Measurements from ENCODE around the gene COP1. TPM values are rescaled to one million over a fixed set of nuclear protein-coding genes. Genes with fewer than 3 reads are reported as not detected.
A peak's percentile ranks its signal among the peaks of the same experiment; 100 is the strongest.

Gene COP1
- total RNA-seq, 1 experiment from 2014 or later: 35.8 TPM

- DNase-seq (ENCODE audit: low spot score): peak; percentile 77
- H3K27ac ChIP-seq (ENCODE audit: low read depth, low read length, poor library complexity, severe bottlenecking): no peak overlapping the region
- H3K27me3 ChIP-seq (replicated peaks; ENCODE audit: insufficient read depth, low read depth, low read length, poor library complexity): no peaks in the 10 kb centered on the region
- intact Hi-C loops (cut with micrococcal nuclease; ENCODE audit: unreplicated experiment): loop anchor here (2.0 to 10.0 kb wide), 4 partner anchors 179 to 919 kb away; partner anchors contain the start of gene TNR
- no peak overlapping the region for H3K4me3 ChIP-seq (ENCODE audit: low read depth, low read length, poor library complexity, severe bottlenecking)
- ChIA-PET CTCF (no interaction called here), POLR2A (ENCODE audit: low non-redundant PET) (no interaction called here)
- TF ChIP-seq CTCF (conservative IDR thresholded peaks at IDR 0.05; ENCODE audit: low read depth, low read length) (peak; percentile 77), EZH2 (IDR thresholded peaks at IDR 0.05; ENCODE audit: borderline replicate concordance, low read depth, low read length, poor library complexity, severe bottlenecking) (no peak)
- H3K4me1 ChIP-seq (ENCODE audit: insufficient read depth, low read length, poor library complexity, severe bottlenecking): no peaks in the 10 kb centered on the region
- peaks cover 12% of the 10 kb centered on the region for H3K9me3 ChIP-seq (ENCODE audit: low read depth, low read length, poor library complexity, severe bottlenecking)
- no peaks in the 10 kb centered on the region for H3K36me3 ChIP-seq (ENCODE audit: insufficient read depth, low read length, poor library complexity, severe bottlenecking)
- BruUV-seq (replicated peaks): no TSS peak
Observed at GRCh38 chr1:176073524-176074157, 133.4 kb downstream of the COP1 start.

GRCh38 chr1:176068901-176069300 is 138.2 kb downstream of the COP1 start:
- ChIA-PET CTCF (no interaction called here), POLR2A (ENCODE audit: low non-redundant PET) (no interaction called here)
- BruUV-seq (replicated peaks): no TSS peak
- H3K9me3 ChIP-seq (ENCODE audit: low read depth, low read length, poor library complexity, severe bottlenecking): no peaks in the 10 kb centered on the region
- no peaks in the 10 kb centered on the region for H3K36me3 ChIP-seq (ENCODE audit: insufficient read depth, low read length, poor library complexity, severe bottlenecking)
- no peak overlapping the region for H3K4me3 ChIP-seq (ENCODE audit: low read depth, low read length, poor library complexity, severe bottlenecking)
- no peak for DNase-seq (ENCODE audit: low spot score)
- H3K27me3 ChIP-seq (replicated peaks; ENCODE audit: insufficient read depth, low read depth, low read length, poor library complexity): no peaks in the 10 kb centered on the region
- no peak for TF ChIP-seq CTCF (conservative IDR thresholded peaks at IDR 0.05; ENCODE audit: low read depth, low read length)
- TF ChIP-seq EZH2 (IDR thresholded peaks at IDR 0.05; ENCODE audit: borderline replicate concordance, low read depth, low read length, poor library complexity, severe bottlenecking): no peak
- intact Hi-C loops (cut with micrococcal nuclease; ENCODE audit: unreplicated experiment): loop anchor here (10.0 kb wide), 1 partner anchor 136 kb away; the partner anchor contains the start of gene COP1
- no peak overlapping the region for H3K27ac ChIP-seq (ENCODE audit: low read depth, low read length, poor library complexity, severe bottlenecking)
- H3K4me1 ChIP-seq (ENCODE audit: insufficient read depth, low read length, poor library complexity, severe bottlenecking): no peaks in the 10 kb centered on the region

GRCh38 chr1:176068256-176068655 is 138.8 kb downstream of the COP1 start:
- CTCF ChIA-PET: no interaction called here
- POLR2A ChIA-PET (ENCODE audit: low non-redundant PET): no interaction called here
- H3K36me3 ChIP-seq (ENCODE audit: insufficient read depth, low read length, poor library complexity, severe bottlenecking): no peaks in the 10 kb centered on the region
- no peak for DNase-seq (ENCODE audit: low spot score)
- no peaks in the 10 kb centered on the region for H3K27me3 ChIP-seq (replicated peaks; ENCODE audit: insufficient read depth, low read depth, low read length, poor library complexity)
- no peak overlapping the region for H3K4me3 ChIP-seq (ENCODE audit: low read depth, low read length, poor library complexity, severe bottlenecking)
- no peaks in the 10 kb centered on the region for H3K9me3 ChIP-seq (ENCODE audit: low read depth, low read length, poor library complexity, severe bottlenecking)
- no peak overlapping the region for H3K27ac ChIP-seq (ENCODE audit: low read depth, low read length, poor library complexity, severe bottlenecking)
- intact Hi-C loops (cut with micrococcal nuclease; ENCODE audit: unreplicated experiment): loop anchor here (10.0 kb wide), 1 partner anchor 137 kb away; the partner anchor contains the start of gene COP1
- H3K4me1 ChIP-seq (ENCODE audit: insufficient read depth, low read length, poor library complexity, severe bottlenecking): no peaks in the 10 kb centered on the region
- TF ChIP-seq CTCF (conservative IDR thresholded peaks at IDR 0.05; ENCODE audit: low read depth, low read length) (no peak), EZH2 (IDR thresholded peaks at IDR 0.05; ENCODE audit: borderline replicate concordance, low read depth, low read length, poor library complexity, severe bottlenecking) (no peak)
- no TSS peak for BruUV-seq (replicated peaks)

Data from A673 (cell line).